Activated T-helper 9 cell treated with anti-CD3 and anti-CD28 coated beads, Interleukin-2, amount 50 U/mL, for 16 hours (primary cell): ENCODE data around the gene PGP.

Experiments
- DNase-seq: peaks from one replicate; pipeline ENCODE4 v3.0.0-alpha.2; 2020; ENCODE audit warnings: low read depth

The PGP gene

GRCh38 chr16:2199095-2199494, 15.5 kb downstream of the PGP start:
- DNase-seq: no peak

- DNase-seq: no peak
Observed at GRCh38 chr16:2198283-2198682, 16.4 kb downstream of the PGP start.

DNA sequence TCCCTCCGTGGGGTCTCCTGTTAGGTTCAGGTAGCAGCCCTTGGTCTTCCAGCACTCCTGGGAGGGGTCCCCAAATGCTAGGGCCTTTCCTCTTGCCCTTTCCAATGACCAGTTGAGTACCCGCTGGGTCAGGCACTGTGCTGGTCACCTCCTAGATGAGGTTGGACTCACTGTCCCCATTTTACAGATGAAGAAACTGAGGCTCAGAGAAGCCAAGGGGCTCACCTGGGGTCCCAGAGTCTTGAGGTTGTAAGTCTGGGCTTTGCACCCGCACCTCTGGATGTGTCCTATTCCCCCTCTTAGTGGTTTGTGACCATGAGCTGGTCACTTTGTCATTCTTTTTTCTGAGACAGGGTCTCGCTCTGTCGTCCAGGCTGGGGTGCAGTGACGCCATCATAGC, 16.9 kb downstream of the PGP start:
- no peak for DNase-seq

DNA sequence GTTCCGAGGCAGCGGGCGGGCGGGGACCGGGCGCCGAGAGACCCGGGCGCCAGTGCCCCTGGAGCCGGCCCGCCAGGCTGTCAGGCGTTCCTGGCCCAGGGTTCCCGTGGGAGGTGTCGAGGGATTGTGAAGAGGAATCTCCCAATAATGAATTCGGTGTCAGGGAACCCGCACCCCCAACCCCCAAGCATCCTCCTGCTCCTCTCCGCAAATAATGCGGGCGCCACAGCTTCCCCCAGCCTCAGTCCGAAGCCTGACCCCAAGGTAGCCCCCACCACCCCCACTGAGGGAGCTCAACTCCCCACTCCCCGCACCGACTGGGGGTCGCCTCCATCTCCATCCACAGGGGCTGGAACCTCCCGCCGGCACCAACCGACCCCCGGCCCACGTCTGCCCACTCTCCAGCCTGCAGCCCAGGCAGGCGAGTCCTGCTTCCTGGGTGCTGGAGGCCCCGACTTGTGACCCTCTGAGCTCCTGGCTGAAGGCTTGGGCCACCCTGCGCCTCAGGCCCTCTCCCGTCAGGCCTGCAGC, 17.6 kb downstream of the PGP start:
- no peak for DNase-seq

GRCh38 chr16:2196162-2196980, 18.3 kb downstream of the PGP start, which contains the start of gene CASKIN1:
CASKIN1 (minus strand) TSS chr16:2196605; CDS start chr16:2196432, 173 bp downstream.
- DNase-seq: no peak

DNA sequence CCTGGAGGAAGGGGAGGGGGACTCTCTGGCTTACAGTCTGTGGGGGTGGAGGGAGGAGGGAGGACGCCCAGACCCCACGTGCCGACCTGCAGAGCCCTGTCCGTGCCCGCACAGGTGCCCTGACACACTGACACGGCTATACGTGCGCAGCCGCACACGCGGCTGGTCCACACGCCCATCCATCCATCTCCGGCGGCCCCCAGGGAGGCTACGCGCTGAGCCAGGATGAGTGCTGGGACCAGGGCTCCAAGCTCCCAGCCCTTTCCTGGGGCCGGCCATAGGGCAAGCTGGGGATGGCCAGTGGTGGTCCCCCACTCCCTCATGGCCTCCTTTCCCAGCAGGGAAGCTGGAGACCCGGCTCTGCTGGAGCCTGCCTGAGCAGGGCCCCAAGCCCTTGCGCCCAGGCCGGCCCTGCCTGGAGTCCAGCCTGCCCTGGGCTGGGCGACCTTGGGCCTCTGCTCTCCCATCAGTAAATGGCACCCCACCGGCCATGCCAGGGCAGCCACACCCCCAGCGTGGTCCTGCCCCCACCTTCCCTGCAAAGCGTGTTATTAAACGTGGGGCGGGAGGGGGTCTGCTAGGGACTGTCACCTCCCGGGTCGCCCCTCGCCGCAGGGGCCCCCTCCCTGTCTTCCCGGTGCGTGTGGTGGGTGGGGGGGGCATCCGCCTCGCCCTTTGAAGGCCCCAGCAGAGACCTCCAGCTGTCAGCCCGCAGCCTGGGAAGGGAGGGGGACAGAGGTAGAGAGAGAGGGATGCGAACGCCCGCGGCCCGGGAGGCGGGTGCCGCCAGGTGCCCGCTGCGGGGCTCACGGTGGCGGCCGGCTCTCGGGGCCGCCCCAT, 19.1 kb downstream of the PGP start:
- no peak for DNase-seq

GRCh38 chr16:2194852-2195321, 19.8 kb downstream of the PGP start:
- peak; percentile 26 for DNase-seq

DNA sequence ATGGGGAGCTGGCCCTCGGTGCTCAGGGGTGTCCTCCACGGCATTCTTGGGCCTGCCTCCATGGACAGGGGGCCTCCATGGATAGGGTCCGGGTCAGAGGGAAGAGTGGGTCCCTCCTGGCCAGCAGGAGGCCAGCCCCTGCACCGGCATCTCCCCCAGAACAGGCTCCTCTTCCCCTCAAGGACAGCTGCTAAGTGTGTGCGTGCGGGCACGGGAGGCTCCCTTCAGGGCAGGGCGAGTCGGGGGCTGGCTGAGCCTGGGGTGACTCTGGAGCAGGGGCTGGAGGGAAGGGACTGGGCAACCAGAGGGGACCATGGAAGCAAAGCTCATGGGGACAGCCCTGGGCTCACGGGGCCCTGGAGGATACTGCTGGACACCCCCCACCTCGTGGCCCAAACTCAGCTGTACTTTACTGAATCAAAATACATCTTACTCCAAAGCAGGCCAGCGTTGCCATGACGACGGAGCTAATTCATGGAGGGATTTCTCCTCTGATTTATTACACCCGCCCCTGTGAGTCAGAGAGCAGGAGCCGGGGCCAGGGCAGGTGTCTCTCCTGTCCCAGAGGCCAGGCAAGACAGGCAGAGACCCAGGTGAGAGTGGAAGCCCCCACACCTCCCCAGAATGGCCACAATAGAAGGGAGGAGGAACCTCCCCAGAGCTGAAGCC, 20.3 kb downstream of the PGP start:
- DNase-seq: no peak

GRCh38 chr16:2191446-2191706, 23.3 kb downstream of the PGP start:
- no peak for DNase-seq

- no peak for DNase-seq
Observed at GRCh38 chr16:2190659-2191445, 23.8 kb downstream of the PGP start.

DNA sequence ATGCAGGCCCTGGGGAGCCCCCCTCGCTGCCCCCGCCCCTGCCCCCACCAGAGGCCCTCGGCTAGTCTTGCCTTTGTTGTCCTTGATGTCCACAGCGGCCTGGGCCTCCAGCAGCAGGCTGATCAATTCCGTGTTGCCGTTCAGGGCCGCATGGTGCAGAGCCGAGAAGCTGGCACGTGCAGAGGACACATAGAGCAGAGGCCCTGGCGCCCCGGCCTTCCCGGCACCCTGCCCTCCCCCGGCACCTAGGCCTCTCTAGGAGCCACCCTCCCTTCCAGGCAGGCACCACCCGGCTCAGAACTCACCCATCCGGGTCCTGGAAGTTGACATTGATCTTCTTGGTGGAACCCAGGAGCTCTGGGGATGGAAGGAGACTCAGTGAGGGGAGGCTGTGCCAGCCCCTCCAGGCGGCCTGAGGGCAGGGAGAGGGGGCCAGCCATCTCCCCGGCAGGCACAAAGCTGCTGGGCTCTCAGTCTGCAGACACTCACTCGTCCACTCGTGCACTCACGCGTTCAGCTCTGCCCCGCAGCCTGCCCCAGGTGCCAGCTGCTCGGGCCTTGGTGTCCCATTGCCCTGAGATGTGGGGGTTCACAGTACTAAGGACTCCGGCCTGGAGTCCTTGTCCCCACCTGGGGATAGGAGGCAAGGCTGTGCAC, 24.5 kb downstream of the PGP start:
- no peak for DNase-seq

DNA sequence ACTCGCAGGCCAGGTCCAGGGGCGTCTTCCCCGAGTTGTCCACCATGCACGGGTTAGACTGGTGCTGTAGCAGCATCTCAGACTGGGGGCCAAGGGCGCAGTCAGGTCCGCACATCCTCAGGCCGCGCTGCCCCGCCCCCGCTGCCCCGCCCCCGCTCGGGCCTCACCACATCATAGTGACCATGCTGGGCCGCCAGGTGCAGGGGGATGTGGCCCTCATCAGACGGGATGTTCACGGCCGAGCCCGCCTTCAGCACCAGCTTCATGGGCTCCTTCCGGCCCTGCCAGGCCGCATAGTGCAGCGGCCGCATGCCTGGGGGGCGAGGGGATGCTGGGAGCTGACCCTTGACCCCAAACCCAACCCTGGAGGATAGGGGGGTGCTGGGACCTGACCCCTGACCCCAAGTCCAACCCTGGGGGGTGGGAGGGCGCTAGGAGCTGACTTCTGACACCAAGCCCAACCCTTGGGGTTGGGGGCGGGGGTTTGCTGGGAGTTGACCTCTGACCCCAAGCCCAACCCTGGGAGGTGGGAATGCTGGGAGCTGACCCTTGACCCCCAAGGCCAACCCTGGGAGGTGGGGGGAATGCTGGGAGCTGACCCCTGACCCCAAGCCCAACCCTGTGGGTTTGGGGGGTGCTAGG, 25.3 kb downstream of the PGP start:
- no peak for DNase-seq

- DNase-seq: no peak
Observed at GRCh38 chr16:2188395-2188794, 26.2 kb downstream of the PGP start.

DNA sequence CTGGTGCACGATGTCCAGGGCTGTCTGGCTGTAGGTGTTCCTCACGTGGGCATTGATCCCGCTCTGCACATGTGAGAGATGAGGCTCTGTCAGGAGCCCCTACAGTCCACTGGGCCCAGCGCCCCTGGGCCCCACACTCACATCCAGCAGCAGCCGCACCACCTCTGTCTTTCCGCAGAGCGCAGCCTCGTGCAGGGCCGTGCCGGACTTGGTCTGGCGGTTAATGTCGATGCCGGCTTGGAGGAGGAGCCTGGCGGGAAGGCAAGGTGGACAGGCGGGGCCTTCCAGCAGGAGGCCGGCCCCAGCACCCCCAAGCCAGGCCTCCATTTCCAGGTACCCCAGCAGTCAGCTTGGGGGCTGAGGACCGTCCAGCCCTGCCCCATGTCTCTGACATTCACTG, 27.4 kb downstream of the PGP start:
- DNase-seq: no peak

- DNase-seq: no peak
Observed at GRCh38 chr16:2186505-2186904, 28.1 kb downstream of the PGP start.

- DNase-seq: no peak
Observed at GRCh38 chr16:2186064-2186463, 28.6 kb downstream of the PGP start.

GRCh38 chr16:2184962-2185361, 29.7 kb downstream of the PGP start:
- no peak for DNase-seq

GRCh38 chr16:2184346-2184745, 30.3 kb downstream of the PGP start:
- DNase-seq: no peak

DNA sequence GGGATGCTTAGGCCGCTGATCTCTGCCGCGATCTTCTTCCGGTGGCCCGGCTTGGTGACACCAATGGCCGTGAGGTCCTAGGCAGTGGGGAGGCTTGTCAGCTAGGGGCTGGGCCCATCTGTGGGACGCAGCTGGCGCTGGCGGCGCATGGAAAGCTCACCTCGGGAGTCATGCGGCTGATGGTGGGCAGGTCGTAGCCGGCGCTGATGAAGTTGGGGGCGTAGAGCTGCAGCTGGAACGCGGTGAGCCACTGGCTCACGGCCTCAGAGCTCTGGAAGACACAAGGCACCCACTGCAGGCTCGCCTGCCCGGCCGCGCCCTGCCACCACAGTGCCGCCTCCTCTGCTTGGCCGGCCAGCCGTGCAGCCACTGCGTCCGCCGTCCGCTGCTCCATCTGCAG, 31.0 kb downstream of the PGP start:
- no peak for DNase-seq

DNA sequence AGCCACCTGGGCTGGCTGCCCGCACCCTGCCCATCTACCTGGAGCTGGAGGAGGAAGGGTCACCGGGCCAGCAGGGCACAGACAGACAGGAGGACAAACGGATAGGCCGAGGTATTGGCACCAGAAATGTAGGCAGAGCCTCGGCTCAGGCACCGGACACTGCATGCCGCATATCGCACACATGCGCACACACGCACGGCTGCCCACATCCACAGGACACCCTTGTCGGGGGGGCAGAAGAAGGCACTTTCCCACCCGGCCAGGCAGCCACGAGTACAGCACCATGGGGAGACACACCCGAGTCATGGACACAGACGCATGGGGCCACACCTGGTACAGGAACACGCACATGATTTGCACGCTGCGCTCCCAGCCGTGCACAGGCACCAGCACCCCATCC, 32.7 kb downstream of the PGP start:
- no peak for DNase-seq
